CD4-positive, alpha-beta T cell (primary cell): ENCODE measurements around the gene RNF114. TPM values are rescaled to one million over a fixed set of nuclear protein-coding genes. Genes with fewer than 3 reads are reported as not detected.

Source experiments
- ATAC-seq: fragments of 200-7000 bp; cut with Tn5 transposase; one replicate; pipeline ENCODE4 v1.10.0; 2022; ENCODE audit warnings: mild to moderate bottlenecking; ENCODE audit not compliant: poor library complexity
- CTCF ChIA-PET: fragments of 350-600 bp; sonication (Branson Sonifier 250); formaldehyde crosslinking; loops from one replicate; lab custom pipeline; 2021; ENCODE audit warnings: antibody characterized with exemption, inconsistent platforms; lab: Charles Lee
- POLR2A ChIA-PET: fragments of 350-600 bp; sonication (Branson Sonifier 250); formaldehyde crosslinking; loops from one replicate; lab custom pipeline; 2021; ENCODE audit warnings: antibody characterized with exemption, inconsistent platforms; lab: Charles Lee
- DNase-seq, 14 experiments: peaks; one replicate each; pipeline ENCODE4 v3.0.0-alpha.2; 2013 to 2020; ENCODE audit warnings: mixed read lengths in 2 of 14
- H3K27ac ChIP-seq, 2 donors: one replicate each; pipeline versions ENCODE4 v1.5.1 to v1.7.0; 2013; ENCODE audit warnings: low read length in 2 of 2, low read depth in 1 of 2, mild to moderate bottlenecking in 1 of 2
- H3K27me3 ChIP-seq, 2 experiments: 1 replicate in 1 of 2; 2 replicates in 1 of 2; pipeline versions ENCODE4 v1.6.1 to v1.7.0; 2013; ENCODE audit warnings: low read length in 2 of 2, control low read depth in 1 of 2, mild to moderate bottlenecking in 1 of 2, moderate library complexity in 1 of 2; ENCODE audit not compliant: insufficient read depth in 2 of 2, control insufficient read depth in 1 of 2
- H3K36me3 ChIP-seq: one replicate; pipeline ENCODE4 v1.6.1; 2013; ENCODE audit warnings: low read length, control low read depth; ENCODE audit not compliant: insufficient read depth
- H3K4me1 ChIP-seq: one replicate; pipeline ENCODE4 v1.6.1; 2013; ENCODE audit warnings: low read length, control low read depth; ENCODE audit not compliant: insufficient read depth
- H3K4me3 ChIP-seq: one replicate; pipeline ENCODE4 v1.5.1; 2013; ENCODE audit warnings: mild to moderate bottlenecking, low read length, moderate library complexity
- H3K9me3 ChIP-seq, 2 experiments: 1 replicate in 1 of 2; 2 replicates in 1 of 2; pipeline versions ENCODE4 v1.6.1 to v1.7.0; 2013; ENCODE audit warnings: low read length in 2 of 2, mild to moderate bottlenecking in 2 of 2, control low read depth in 1 of 2, moderate library complexity in 1 of 2; ENCODE audit not compliant: control insufficient read depth in 1 of 2, insufficient read depth in 1 of 2
- H3K27ac Mint-ChIP-seq: one replicate; pipeline ENCODE4 v1.8.0; 2020; ENCODE audit warnings: mixed read lengths
- H3K27me3 Mint-ChIP-seq: one replicate; pipeline ENCODE4 v1.8.0; 2021; ENCODE audit warnings: mixed read lengths
- H3K36me3 Mint-ChIP-seq: one replicate; pipeline ENCODE4 v1.8.0; 2021; ENCODE audit warnings: low read depth, mixed read lengths
- H3K4me1 Mint-ChIP-seq: one replicate; pipeline ENCODE4 v1.8.0; 2021; ENCODE audit warnings: low read depth, mixed read lengths
- H3K4me3 Mint-ChIP-seq: one replicate; pipeline ENCODE4 v1.8.0; 2020; ENCODE audit warnings: mild to moderate bottlenecking, mixed read lengths
- H3K9me3 Mint-ChIP-seq: one replicate; pipeline ENCODE4 v1.8.0; 2020; ENCODE audit warnings: mixed read lengths
- CTCF ChIP-seq: fragments of 200-600 bp; IDR thresholded peaks from one replicate; pipeline ENCODE4 v1.8.0; 2022; ENCODE audit warnings: antibody characterized with exemption, mild to moderate bottlenecking
- intact Hi-C, 2 experiments: fragments of 100-400 bp; cut with DNase I in 1 of 2; cut with micrococcal nuclease in 1 of 2; formaldehyde crosslinking; loops; one replicate each; pipeline versions ENCODE4 v1.15.1 to v1.9.0; 2023 to 2025; cut with DNase I, micrococcal nuclease
- total RNA-seq, 174 experiments: library from RNA in 2 of 174; stranded (reverse) in 2 of 174; gene quantifications; one replicate each; pipeline ENCODE4 v1.2.3 and lab custom pipeline; 2021 to 2026

Gene RNF114
- total RNA-seq, 2 experiments from 2014 or later, result 129 to 132 TPM

GRCh38 chr20:49966861-49967260 is 30.7 kb downstream of the RNF114 start:
- H3K27me3 Mint-ChIP-seq, result no peaks in the 10 kb centered on the region
- no peak for TF ChIP-seq CTCF
- ATAC-seq (no peak), DNase-seq (no peak)
- intact Hi-C loops, result no loop called here
- H3K4me1 ChIP-seq, result no peaks in the 10 kb centered on the region
- no peaks in the 10 kb centered on the region for H3K9me3 Mint-ChIP-seq
- no peaks in the 10 kb centered on the region for H3K27me3 ChIP-seq
- H3K4me3 ChIP-seq, result no peak overlapping the region
- ChIA-PET CTCF (no interaction called here), POLR2A (no interaction called here)
- no peak overlapping the region for H3K27ac Mint-ChIP-seq
- no peak overlapping the region for H3K27ac ChIP-seq
- H3K4me1 Mint-ChIP-seq, result no peaks in the 10 kb centered on the region
- H3K36me3 Mint-ChIP-seq, result no peaks in the 10 kb centered on the region
- no peaks in the 10 kb centered on the region for H3K9me3 ChIP-seq
- no peaks in the 10 kb centered on the region for H3K36me3 ChIP-seq
- H3K4me3 Mint-ChIP-seq, result no peak overlapping the region

GRCh38 chr20:49969234-49969633 is 33.0 kb downstream of the RNF114 start:
- Histone ChIP-seq H3K27me3 (no peaks in the 10 kb centered on the region), H3K27ac (no peak overlapping the region), H3K9me3 (no peaks in the 10 kb centered on the region), H3K4me1 (no peaks in the 10 kb centered on the region), H3K4me3 (no peak overlapping the region), H3K36me3 (no peaks in the 10 kb centered on the region)
- Mint-ChIP-seq H3K36me3 (no peaks in the 10 kb centered on the region), H3K27me3 (no peaks in the 10 kb centered on the region), H3K4me1 (no peaks in the 10 kb centered on the region), H3K4me3 (no peak overlapping the region), H3K9me3 (no peaks in the 10 kb centered on the region), H3K27ac (no peak overlapping the region)
- DNase-seq, result no peak
- intact Hi-C loops, result no loop called here
- TF ChIP-seq CTCF, result no peak
- ChIA-PET CTCF (no interaction called here), POLR2A (no interaction called here)
- ATAC-seq, result no peak

- H3K4me3 Mint-ChIP-seq, result no peak overlapping the region
- ATAC-seq, result no peak
- ChIA-PET CTCF (interaction anchor here (0.8 kb wide), 1 partner anchor 12 kb away, joined by 3 read pairs; no protein-coding TSS in a partner anchor), POLR2A (no interaction called here)
- H3K36me3 Mint-ChIP-seq, result no peaks in the 10 kb centered on the region
- no peak overlapping the region for H3K27ac Mint-ChIP-seq
- no peaks in the 10 kb centered on the region for H3K27me3 Mint-ChIP-seq
- no peak for DNase-seq
- Histone ChIP-seq H3K4me3 (no peak overlapping the region), H3K36me3 (no peaks in the 10 kb centered on the region), H3K27ac (no peak overlapping the region), H3K4me1 (no peaks in the 10 kb centered on the region), H3K27me3 (no peaks in the 10 kb centered on the region), H3K9me3 (no peaks in the 10 kb centered on the region)
- no peaks in the 10 kb centered on the region for H3K9me3 Mint-ChIP-seq
- no peak for TF ChIP-seq CTCF
- intact Hi-C loops, result loop anchor here in 1 of 2 experiments (10.0 kb wide), 1 partner anchor 505 kb away; no protein-coding TSS in a partner anchor
- H3K4me1 Mint-ChIP-seq, result no peaks in the 10 kb centered on the region
Measured at GRCh38 chr20:49969946-49970345, 33.7 kb downstream of the RNF114 start.
